Mesodermal cell (in vitro differentiated cells): ENCODE data around the gene PTK7.
A peak's percentile ranks its signal among the peaks of the same experiment; 100 is the strongest.

Source experiments
- H3K27ac ChIP-seq: 2 replicates; pipeline ENCODE4 v1.7.0; 2013; ENCODE audit warnings: mild to moderate bottlenecking, low read depth, low read length, moderate library complexity; ENCODE audit not compliant: severe bottlenecking
- H3K36me3 ChIP-seq: 2 replicates; pipeline ENCODE4 v1.7.1; 2013; ENCODE audit warnings: mild to moderate bottlenecking, low read length, moderate library complexity; ENCODE audit not compliant: control insufficient read depth, insufficient read depth
- H3K4me1 ChIP-seq: one replicate; pipeline ENCODE4 v1.7.1; 2013; ENCODE audit warnings: mild to moderate bottlenecking, low read length; ENCODE audit not compliant: insufficient read depth, control insufficient read depth, poor library complexity, severe bottlenecking
- H3K4me3 ChIP-seq: 2 replicates; pipeline ENCODE4 v1.7.0; 2013; ENCODE audit warnings: low read length, control low read depth, mild to moderate bottlenecking; ENCODE audit not compliant: insufficient read depth, poor library complexity, severe bottlenecking; ENCODE audit errors: extremely low read depth
- H3K9me3 ChIP-seq: 2 replicates; pipeline ENCODE4 v1.7.1; 2013; ENCODE audit warnings: mild to moderate bottlenecking, low read length, moderate library complexity; ENCODE audit not compliant: control insufficient read depth
- WGBS, 2 experiments: methylation state at CpG; one replicate each; pipeline ENCODE4 v1.1.5; 2013; ENCODE audit warnings: missing lambda C conversion rate in 2 of 2; ENCODE audit not compliant: insufficient coverage in 2 of 2; 5-methylcytosine and 5-hydroxymethylcytosine counted together

Gene PTK7

GRCh38 chr6:43054206-43054943 is 21.7 kb upstream of the PTK7 start:
- H3K9me3 ChIP-seq: no peaks in the 10 kb centered on the region
- 86 to 92% methylated on average over 16 of the region's 17 CpGs for WGBS, 2 experiments
- peaks cover 30% of the 10 kb centered on the region for H3K4me1 ChIP-seq
- H3K27ac ChIP-seq: peak overlapping the region; percentile 92
- H3K4me3 ChIP-seq: peak overlapping the region; percentile 89
- peaks cover 66% of the 10 kb centered on the region for H3K36me3 ChIP-seq

DNA sequence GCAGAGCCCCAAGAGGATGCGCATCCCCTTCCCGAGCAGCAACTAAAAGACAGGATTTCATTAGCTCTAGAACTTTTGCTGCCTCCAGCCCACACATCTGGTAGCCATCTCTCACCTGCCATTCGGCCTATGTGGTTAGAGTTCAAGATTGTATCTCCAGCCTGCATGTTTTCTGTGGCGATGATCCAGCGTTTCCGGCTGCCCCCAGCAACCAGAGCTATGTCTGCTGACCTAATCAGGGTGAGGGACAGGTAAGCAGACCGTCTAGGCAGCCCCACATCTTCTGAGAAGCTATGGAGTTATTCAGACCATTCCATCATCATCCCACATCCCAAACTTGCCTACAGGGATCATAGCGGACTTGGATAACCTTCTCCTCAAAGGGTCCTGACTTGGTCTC is 20.1 kb upstream of the PTK7 start:
- peaks cover 50% of the 10 kb centered on the region for H3K36me3 ChIP-seq
- H3K4me1 ChIP-seq: peaks cover 30% of the 10 kb centered on the region
- no peak overlapping the region for H3K27ac ChIP-seq
- H3K9me3 ChIP-seq: no peaks in the 10 kb centered on the region
- no peak overlapping the region for H3K4me3 ChIP-seq
- WGBS, 2 experiments: 92 to 95% methylated on average over 7 to 8 of the region's 8 CpGs

- Histone ChIP-seq H3K9me3 (no peaks in the 10 kb centered on the region), H3K4me3 (peak overlapping the region; percentile 65), H3K27ac (no peak overlapping the region), H3K36me3 (peaks cover 43% of the 10 kb centered on the region), H3K4me1 (peaks cover 17% of the 10 kb centered on the region)
- no CpG with 5 or more reads among the region's 1 CpG for WGBS, 2 experiments
These were observed 17.6 kb upstream of the PTK7 start for GRCh38 chr6:43058531-43058930.

GRCh38 chr6:43059168-43060033 is 16.7 kb upstream of the PTK7 start, which contains the start of the genes KLC4 and MRPL2:
Gene KLC4, plus strand, starts transcription at chr6:43059631. Its CDS starts 1,705 bp downstream, at chr6:43061336.
Gene MRPL2, minus strand, starts transcription at chr6:43059434. Its CDS starts 53 bp downstream, at chr6:43059381.
- WGBS, 2 experiments: 0% methylated on average over 49 to 51 of the region's 64 CpGs
- H3K4me1 ChIP-seq: peaks cover 17% of the 10 kb centered on the region
- H3K27ac ChIP-seq: peak within 1 kb of the TSS; percentile 79
- H3K4me3 ChIP-seq: peak within 1 kb of the TSS; percentile 65
- peaks cover 40% of the 10 kb centered on the region for H3K36me3 ChIP-seq
- no peaks in the 10 kb centered on the region for H3K9me3 ChIP-seq

DNA sequence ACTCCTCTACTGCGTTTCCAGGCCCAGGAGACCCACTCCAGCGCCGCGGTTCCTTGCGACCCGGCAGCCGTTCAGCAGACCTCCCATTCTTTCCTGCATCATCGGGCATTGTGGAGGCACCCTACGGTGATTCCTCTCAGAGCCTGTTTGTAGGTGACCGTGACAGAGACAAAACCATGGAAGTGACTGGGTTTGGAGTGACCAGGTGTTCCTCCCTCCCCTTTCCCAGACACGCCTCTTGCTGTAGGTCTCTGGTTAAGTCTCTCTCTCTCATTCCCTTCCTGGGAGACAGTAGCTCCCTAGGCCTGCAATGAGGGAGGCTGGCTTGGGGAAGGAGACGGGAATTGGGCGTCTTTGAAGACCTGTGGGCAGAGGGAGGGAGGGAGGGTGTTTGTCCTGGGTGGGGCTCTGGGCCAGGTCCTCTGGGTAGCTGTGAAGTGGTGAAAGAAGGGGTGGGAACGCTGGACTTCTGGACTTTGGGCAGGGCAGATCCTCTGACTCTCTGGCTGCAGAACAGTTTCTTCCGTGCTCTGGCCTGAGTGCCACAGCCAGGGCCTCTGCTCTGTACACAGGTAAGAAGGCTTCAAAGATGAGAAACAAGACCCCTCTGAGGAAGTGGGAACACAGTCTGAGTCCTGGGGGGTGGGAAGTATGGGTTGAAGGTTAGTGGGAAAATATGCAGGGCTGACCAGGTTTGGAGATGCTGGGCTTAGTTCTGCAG is 15.9 kb upstream of the PTK7 start:
- Histone ChIP-seq H3K4me1 (peaks cover 17% of the 10 kb centered on the region), H3K4me3 (peak overlapping the region; percentile 65), H3K9me3 (no peaks in the 10 kb centered on the region), H3K27ac (peak overlapping the region; percentile 79), H3K36me3 (peaks cover 36% of the 10 kb centered on the region)
- WGBS, 2 experiments: 11 to 13% methylated on average over 11 to 14 of the region's 15 CpGs

GRCh38 chr6:43060755-43061633 is 15.1 kb upstream of the PTK7 start:
- 87 to 93% methylated on average over 12 of the region's 12 CpGs for WGBS, 2 experiments
- no peak overlapping the region for H3K27ac ChIP-seq
- peaks cover 33% of the 10 kb centered on the region for H3K36me3 ChIP-seq
- H3K4me1 ChIP-seq: peaks cover 17% of the 10 kb centered on the region
- no peak overlapping the region for H3K4me3 ChIP-seq
- H3K9me3 ChIP-seq: no peaks in the 10 kb centered on the region

DNA sequence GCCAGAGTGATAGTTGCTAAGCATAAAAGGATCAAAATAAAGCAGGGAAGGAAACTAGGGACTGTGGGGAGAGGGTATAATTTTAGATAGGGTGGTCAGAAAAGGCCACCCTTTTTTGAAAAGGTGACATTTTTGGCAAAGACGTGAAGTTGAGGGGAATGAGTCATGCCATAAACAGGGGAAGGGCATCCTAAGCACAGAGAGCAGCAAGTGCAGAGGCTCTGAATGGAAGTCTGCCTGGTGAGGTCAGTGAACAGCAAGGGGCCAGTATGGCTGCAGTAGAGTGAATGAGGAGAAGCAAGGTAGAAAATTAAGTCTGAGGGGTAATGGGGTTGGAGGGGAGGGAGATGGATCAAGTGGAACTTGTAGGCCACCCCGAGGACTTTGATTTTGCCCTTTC is 14.3 kb upstream of the PTK7 start:
- H3K27ac ChIP-seq: no peak overlapping the region
- no peaks in the 10 kb centered on the region for H3K9me3 ChIP-seq

GRCh38 chr6:43062818-43063217 is 13.3 kb upstream of the PTK7 start:
- peaks cover 16% of the 10 kb centered on the region for H3K4me1 ChIP-seq
- H3K36me3 ChIP-seq: peaks cover 29% of the 10 kb centered on the region
- no peaks in the 10 kb centered on the region for H3K9me3 ChIP-seq
- no peak overlapping the region for H3K27ac ChIP-seq
- no peak overlapping the region for H3K4me3 ChIP-seq
- WGBS, 2 experiments: 92 to 94% methylated on average over 9 to 11 of the region's 12 CpGs

More for the DNA sequence above, 14.3 kb upstream of the PTK7 start:
- 77 to 90% methylated on average over 2 of the region's 2 CpGs for WGBS, 2 experiments
- H3K4me3 ChIP-seq: no peak overlapping the region
- H3K4me1 ChIP-seq: peaks cover 17% of the 10 kb centered on the region
- peaks cover 34% of the 10 kb centered on the region for H3K36me3 ChIP-seq

DNA sequence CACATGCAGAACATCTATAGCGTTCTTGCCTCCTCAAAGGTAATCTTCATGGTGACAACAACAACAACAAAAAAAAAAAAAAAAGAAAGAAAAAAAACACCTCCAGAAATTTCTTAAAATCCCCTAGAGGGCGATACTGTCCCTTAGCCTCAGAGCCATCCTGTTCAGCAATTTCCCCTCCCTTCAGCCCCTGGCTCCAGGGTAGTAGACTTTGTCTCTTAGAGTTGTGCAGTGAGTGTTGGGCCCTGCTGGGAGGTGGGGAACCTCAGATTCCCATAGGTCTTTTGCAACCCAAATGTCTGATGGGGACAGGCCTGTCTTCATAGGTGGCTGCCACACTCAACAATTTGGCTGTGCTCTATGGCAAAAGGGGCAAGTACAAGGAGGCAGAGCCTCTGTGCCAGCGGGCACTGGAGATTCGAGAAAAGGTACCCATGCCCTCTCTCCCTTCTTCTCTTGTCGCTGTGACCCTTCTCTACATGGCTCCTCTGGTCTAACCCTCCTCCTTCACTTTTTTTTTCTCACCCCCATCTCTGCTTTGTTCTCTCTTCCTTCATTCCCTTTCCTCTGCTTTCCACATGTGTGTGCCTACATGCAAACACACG is 6.0 kb upstream of the PTK7 start:
- WGBS, 2 experiments: 63 to 64% methylated on average over 5 of the region's 6 CpGs
- Histone ChIP-seq H3K27ac (no peak overlapping the region), H3K4me1 (peaks cover 5% of the 10 kb centered on the region), H3K36me3 (peaks cover 34% of the 10 kb centered on the region), H3K9me3 (no peaks in the 10 kb centered on the region), H3K4me3 (no peak overlapping the region)
